AG04450 (cell line): ENCODE results near the gene CAB39. TPM values are rescaled to one million over a fixed set of nuclear protein-coding genes. Genes with fewer than 3 reads are reported as not detected.

Experiments used
- CTCF ChIA-PET: fragments of 300-600, 350-600 bp; formaldehyde crosslinking; extraction: SDS; loops from one replicate; lab custom pipeline; 2022; ENCODE audit warnings: antibody characterized with exemption, inconsistent platforms; lab: Charles Lee
- POLR2A ChIA-PET: fragments of 350-600 bp; formaldehyde crosslinking; extraction: SDS; loops from one replicate; lab custom pipeline; 2021; ENCODE audit warnings: antibody characterized with exemption, inconsistent platforms; lab: Yijun Ruan, JAX
- DNase-seq: peaks from one replicate; pipeline ENCODE4 v3.0.0-alpha.2; 2011; ENCODE audit warnings: low read depth, low spot score
- H3K27ac ChIP-seq: one replicate; pipeline ENCODE4 v1.5.1; 2012; ENCODE audit warnings: low read depth, low read length, control low read depth
- H3K27me3 ChIP-seq: one replicate; pipeline ENCODE4 v1.6.0; 2012; ENCODE audit warnings: low read length; ENCODE audit not compliant: control insufficient read depth, insufficient read depth
- H3K4me3 ChIP-seq: 2 replicates; pipeline ENCODE4 v1.5.1; 2011; ENCODE audit warnings: mild to moderate bottlenecking, low read depth, low read length, control low read depth
- H3K9me3 ChIP-seq: 2 replicates; pipeline ENCODE4 v1.5.1; 2012; ENCODE audit warnings: low read length; ENCODE audit not compliant: control insufficient read depth, insufficient read depth
- polyA plus RNA-seq: library from polyadenylated mRNA; depleted of rRNA; stranded (reverse); fragments of >200 nt; gene quantifications from 2 replicates; pipeline ENCODE4 v1.2.3, GENCODE V29; 2011
- TF ChIP-seq, protein P1 (sequence below): IDR thresholded peaks from 2 replicates; pipeline ENCODE4 v1.5.1; 2011; ENCODE audit warnings: low read depth, low read length, control low read depth, inconsistent platforms

The CAB39 gene
- polyA plus RNA-seq, 1 experiment: 72.7 TPM

DNA sequence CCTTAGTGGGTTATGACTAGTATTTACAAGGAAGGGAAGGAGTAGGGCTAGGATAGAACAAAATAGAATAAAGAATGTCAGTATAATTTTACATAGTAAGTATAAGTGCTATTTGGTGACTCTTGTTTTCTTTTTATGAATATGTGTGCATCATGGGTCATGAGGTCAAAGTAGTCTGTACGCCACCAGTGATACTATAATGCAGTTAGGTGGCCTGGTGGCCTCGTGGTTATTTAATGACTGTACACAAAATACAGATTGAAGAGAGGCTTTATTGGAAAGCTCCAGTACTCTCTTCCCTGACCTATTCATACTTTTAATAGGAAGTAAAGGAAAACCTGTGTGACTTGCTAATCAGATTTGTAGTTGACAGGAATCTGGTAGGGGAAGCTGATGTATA is 27.3 kb downstream of the CAB39 start:
- no peak overlapping the region for H3K27ac ChIP-seq

GRCh38 chr2:230742781-230743180 is 30.1 kb downstream of the CAB39 start:
- H3K27me3 ChIP-seq: no peaks in the 10 kb centered on the region
- POLR2A ChIA-PET: no interaction called here
- no peak for DNase-seq
- TF ChIP-seq, protein P1, sequence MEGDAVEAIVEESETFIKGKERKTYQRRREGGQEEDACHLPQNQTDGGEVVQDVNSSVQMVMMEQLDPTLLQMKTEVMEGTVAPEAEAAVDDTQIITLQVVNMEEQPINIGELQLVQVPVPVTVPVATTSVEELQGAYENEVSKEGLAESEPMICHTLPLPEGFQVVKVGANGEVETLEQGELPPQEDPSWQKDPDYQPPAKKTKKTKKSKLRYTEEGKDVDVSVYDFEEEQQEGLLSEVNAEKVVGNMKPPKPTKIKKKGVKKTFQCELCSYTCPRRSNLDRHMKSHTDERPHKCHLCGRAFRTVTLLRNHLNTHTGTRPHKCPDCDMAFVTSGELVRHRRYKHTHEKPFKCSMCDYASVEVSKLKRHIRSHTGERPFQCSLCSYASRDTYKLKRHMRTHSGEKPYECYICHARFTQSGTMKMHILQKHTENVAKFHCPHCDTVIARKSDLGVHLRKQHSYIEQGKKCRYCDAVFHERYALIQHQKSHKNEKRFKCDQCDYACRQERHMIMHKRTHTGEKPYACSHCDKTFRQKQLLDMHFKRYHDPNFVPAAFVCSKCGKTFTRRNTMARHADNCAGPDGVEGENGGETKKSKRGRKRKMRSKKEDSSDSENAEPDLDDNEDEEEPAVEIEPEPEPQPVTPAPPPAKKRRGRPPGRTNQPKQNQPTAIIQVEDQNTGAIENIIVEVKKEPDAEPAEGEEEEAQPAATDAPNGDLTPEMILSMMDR: no peak
- no peaks in the 10 kb centered on the region; the same call in 1 of the 2 replicates for H3K9me3 ChIP-seq
- CTCF ChIA-PET: interaction anchor here (1.6 kb wide), 1 partner anchor 56 kb away, joined by 9 read pairs; no protein-coding TSS in a partner anchor
- H3K4me3 ChIP-seq: no peak overlapping the region
- no peak overlapping the region for H3K27ac ChIP-seq

More for the DNA sequence above, 27.3 kb downstream of the CAB39 start:
- TF ChIP-seq, protein P1: no peak
- Histone ChIP-seq H3K4me3 (no peak overlapping the region), H3K27me3 (no peaks in the 10 kb centered on the region), H3K9me3 (no peaks in the 10 kb centered on the region)
- no peak for DNase-seq
- POLR2A ChIA-PET: no interaction called here
- CTCF ChIA-PET: interaction anchor here (1.2 to 3.0 kb wide), 3 partner anchors 23 to 58 kb away, joined by 3 to 13 read pairs (median 3); partner anchors contain the start of gene CAB39

- CTCF ChIA-PET: no interaction called here
Measured at GRCh38 chr2:230746213-230746612, 33.6 kb downstream of the CAB39 start.

GRCh38 chr2:230748087-230748486 is 35.4 kb downstream of the CAB39 start:
- DNase-seq: no peak
- TF ChIP-seq, protein P1: no peak
- H3K4me3 ChIP-seq: no peak overlapping the region
- no peaks in the 10 kb centered on the region; the same call in 1 of the 2 replicates for H3K9me3 ChIP-seq
- no peak overlapping the region for H3K27ac ChIP-seq
- ChIA-PET POLR2A (no interaction called here), CTCF (interaction anchor here (0.7 to 1.6 kb wide), 3 partner anchors 14 to 50 kb away, joined by 4 to 8 read pairs (median 5); no protein-coding TSS in a partner anchor)
- no peaks in the 10 kb centered on the region for H3K27me3 ChIP-seq

More at GRCh38 chr2:230746213-230746612, 33.6 kb downstream of the CAB39 start:
- Histone ChIP-seq H3K27ac (no peak overlapping the region), H3K27me3 (no peaks in the 10 kb centered on the region), H3K9me3 (no peaks in the 10 kb centered on the region; the same call in 1 of the 2 replicates), H3K4me3 (no peak overlapping the region)
- POLR2A ChIA-PET: no interaction called here
- TF ChIP-seq, protein P1: no peak
- DNase-seq: no peak

DNA sequence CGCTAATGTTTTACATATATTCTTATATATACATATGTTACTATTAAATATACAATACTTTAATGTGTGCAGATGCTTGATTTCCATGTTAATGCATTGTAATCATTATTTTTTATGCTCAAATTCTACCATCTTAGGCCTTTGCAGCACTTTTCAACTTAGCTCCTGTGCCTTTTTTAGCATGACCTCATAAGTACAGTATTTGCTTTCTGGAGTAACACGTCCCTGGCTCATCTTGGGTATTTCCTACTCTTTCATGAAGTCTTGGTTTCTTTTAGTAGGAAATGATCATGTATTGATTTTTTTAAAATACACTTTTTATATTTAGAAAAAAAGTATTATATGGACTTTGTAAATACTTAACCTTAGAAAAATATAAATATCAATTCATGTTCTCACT is 36.5 kb downstream of the CAB39 start:
- no peaks in the 10 kb centered on the region; the same call in 1 of the 2 replicates for H3K9me3 ChIP-seq
- no peak overlapping the region for H3K27ac ChIP-seq
- ChIA-PET CTCF (interaction anchor here (0.6 kb wide), 2 partner anchors 35 to 49 kb away, joined by 3 to 4 read pairs; no protein-coding TSS in a partner anchor), POLR2A (interaction anchor here (0.6 kb wide), 1 partner anchor 56 kb away, joined by 4 read pairs; no protein-coding TSS in a partner anchor)
- TF ChIP-seq, protein P1: no peak
- H3K4me3 ChIP-seq: no peak overlapping the region
- DNase-seq: no peak
- H3K27me3 ChIP-seq: no peaks in the 10 kb centered on the region
